HCT116 (cell line): ENCODE measurements around the gene CAMK1D. TPM values are rescaled to one million over a fixed set of nuclear protein-coding genes. Genes with fewer than 3 reads are reported as not detected.

Source experiments
- ATAC-seq: fragments of 200-7000 bp; cut with Tn5 transposase; 2 replicates; pipeline ENCODE4 v1.9.1; 2020; ENCODE audit warnings: mild to moderate bottlenecking, moderate library complexity
- BruUV-seq: library from RNA; stranded (reverse); fragments of 400-500 nt; replicated peaks from 2 replicates; lab custom pipeline; 2021; lab: Mats Ljungman, UMichigan
- CTCF ChIA-PET: fragments of 300-600 bp; sonication (Branson Sonifier 250); formaldehyde crosslinking; loops from one replicate; lab custom pipeline; 2021; ENCODE audit warnings: antibody characterized with exemption; lab: Charles Lee
- POLR2A ChIA-PET: fragments of 300-600, 350-600 bp; sonication (Branson Sonifier 250); formaldehyde crosslinking; loops from one replicate; lab custom pipeline; 2021; ENCODE audit warnings: antibody characterized with exemption; lab: Charles Lee
- RAD21 ChIA-PET, 2 experiments: fragments of 300-600 bp; sonication (Branson Sonifier 250); formaldehyde crosslinking; loops; one replicate each; lab custom pipeline; 2023; ENCODE audit warnings: low total read pairs in 2 of 2; ENCODE audit not compliant: uncharacterized antibody in 2 of 2, unreplicated experiment in 2 of 2, low non-redundant PET in 1 of 2; lab: Charles Lee
- DNase-seq: peaks from one replicate; pipeline ENCODE4 v3.0.0-alpha.2; 2010; ENCODE audit warnings: low read depth, low spot score
- H2AFZ ChIP-seq: fragments of 200-600 bp; shearing (Covaris generic), sonication (generic); 2 replicates; pipeline ENCODE4 v1.6.1; 2017; ENCODE audit warnings: low read depth, mixed run types, mixed read lengths, antibody characterized with exemption, low read length; ENCODE audit not compliant: poor library complexity, severe bottlenecking
- H3K27ac ChIP-seq: 2 replicates; pipeline ENCODE4 v1.5.1; 2012; ENCODE audit warnings: low read depth, low read length
- H3K27me3 ChIP-seq: fragments of 200-600 bp; sonication (generic); 2 replicates; pipeline ENCODE4 v1.6.1; 2016; ENCODE audit warnings: mixed run types, low read length, mixed read lengths; ENCODE audit not compliant: insufficient read depth
- H3K36me3 ChIP-seq, 2 experiments: fragments of 200-500 bp in 1 of 2; fragments of 200-600 bp in 1 of 2; sonication (Bioruptor generic) in 1 of 2; sonication (generic) in 1 of 2; 2 replicates each; pipeline versions ENCODE4 v1.5.1 to v1.6.1; 2014 to 2016; ENCODE audit warnings: low read length in 2 of 2, inconsistent platforms in 1 of 2, mixed read lengths in 1 of 2, mixed run types in 1 of 2; ENCODE audit not compliant: insufficient read depth in 2 of 2, control insufficient read depth in 1 of 2
- H3K4me1 ChIP-seq, 2 experiments: fragments of 200-600 bp in 1 of 2; sonication (generic) in 1 of 2; 2 replicates each; pipeline versions ENCODE4 v1.5.1 to v1.6.1; 2012 to 2017; ENCODE audit warnings: low read length in 2 of 2, inconsistent platforms in 1 of 2, mild to moderate bottlenecking in 1 of 2, mixed read lengths in 1 of 2, mixed run types in 1 of 2, moderate library complexity in 1 of 2; ENCODE audit not compliant: insufficient read depth in 2 of 2, control insufficient read depth in 1 of 2
- H3K4me2 ChIP-seq: fragments of 200-600 bp; sonication (generic); 2 replicates; pipeline ENCODE4 v1.6.1; 2017; ENCODE audit warnings: mixed run types, low read length, mixed read lengths
- H3K4me3 ChIP-seq, 2 experiments: fragments of 200-600 bp in 1 of 2; sonication (generic) in 1 of 2; replicated peaks in 1 of 2; 2 replicates each; pipeline ENCODE4 v1.5.1; 2011 to 2016; ENCODE audit warnings: low read length in 2 of 2, control low read depth in 1 of 2, low read depth in 1 of 2, mild to moderate bottlenecking in 1 of 2, mixed read lengths in 1 of 2, mixed run types in 1 of 2
- H3K79me2 ChIP-seq: fragments of 200-600 bp; sonication (generic); 2 replicates; pipeline ENCODE4 v1.6.1; 2017; ENCODE audit warnings: mild to moderate bottlenecking, mixed run types, low read length, moderate library complexity, mixed read lengths; ENCODE audit not compliant: insufficient read depth
- H3K9ac ChIP-seq: fragments of 200-600 bp; sonication (generic); 2 replicates; pipeline ENCODE4 v1.6.1; 2016; ENCODE audit warnings: low read length, mixed read lengths
- H3K9me2 ChIP-seq: fragments of 200-600 bp; sonication (generic), shearing (Covaris generic); 2 replicates; pipeline ENCODE4 v1.6.1; 2017; ENCODE audit warnings: mixed run types, mild to moderate bottlenecking, moderate library complexity; ENCODE audit not compliant: insufficient read depth
- H3K9me3 ChIP-seq, 2 experiments: fragments of 200-500 bp in 1 of 2; fragments of 200-600 bp in 1 of 2; sonication (Bioruptor generic) in 1 of 2; sonication (generic) in 1 of 2; 2 replicates each; pipeline ENCODE4 v1.6.1; 2014 to 2017; ENCODE audit warnings: low read length in 2 of 2, mixed read lengths in 2 of 2, inconsistent platforms in 1 of 2, low read depth in 1 of 2, mild to moderate bottlenecking in 1 of 2, mixed run types in 1 of 2, moderate library complexity in 1 of 2; ENCODE audit not compliant: control insufficient read depth in 1 of 2, insufficient read depth in 1 of 2
- H4K20me1 ChIP-seq: fragments of 200-600 bp; sonication (generic), shearing (Covaris generic); 2 replicates; pipeline ENCODE4 v1.6.1; 2017; ENCODE audit warnings: mixed run types, mild to moderate bottlenecking, moderate library complexity; ENCODE audit not compliant: insufficient read depth
- ATF3 ChIP-seq: IDR thresholded peaks from 2 replicates; pipeline ENCODE4 v1.6.1; 2012
- CBX3 ChIP-seq: IDR thresholded peaks from 2 replicates; pipeline ENCODE4 v1.6.1; 2012; ENCODE audit warnings: low read depth
- CEBPB ChIP-seq: IDR thresholded peaks from 2 replicates; pipeline ENCODE4 v1.6.1; 2012; ENCODE audit warnings: low read depth
- CTCF ChIP-seq, 3 experiments: fragments of 200-600 bp in 1 of 3; sonication (generic) in 1 of 3; IDR thresholded peaks in 2 of 3; conservative IDR thresholded peaks in 1 of 3; 2 replicates each; pipeline ENCODE4 v1.5.1; 2012 to 2017; ENCODE audit warnings: low read depth in 2 of 3, low read length in 2 of 3, antibody characterized with exemption in 1 of 3, borderline replicate concordance in 1 of 3, control low read depth in 1 of 3, mild to moderate bottlenecking in 1 of 3, mixed read lengths in 1 of 3, mixed run types in 1 of 3, moderate library complexity in 1 of 3; ENCODE audit not compliant: insufficient read depth in 1 of 3
- EGR1 ChIP-seq: IDR thresholded peaks from 2 replicates; pipeline ENCODE4 v1.6.1; 2012; ENCODE audit warnings: low read depth
- EZH2 ChIP-seq: fragments of 200-600 bp; sonication (generic); IDR thresholded peaks from 2 replicates; pipeline ENCODE4 v1.6.1; 2017; ENCODE audit warnings: antibody characterized with exemption, mixed run types
- FOSL1 ChIP-seq: IDR thresholded peaks from 2 replicates; pipeline ENCODE4 v1.6.1; 2012; ENCODE audit warnings: low read depth
- JUND ChIP-seq: IDR thresholded peaks from 2 replicates; pipeline ENCODE4 v1.6.1; 2012
- MAX ChIP-seq: IDR thresholded peaks from 2 replicates; pipeline ENCODE4 v1.6.1; 2012
- POLR2A ChIP-seq: IDR thresholded peaks from 2 replicates; pipeline ENCODE4 v1.7.0; 2011; ENCODE audit warnings: borderline replicate concordance; ENCODE audit not compliant: insufficient read depth, insufficient read length; ENCODE audit errors: extremely low read depth
- POLR2AphosphoS5 ChIP-seq: IDR thresholded peaks from 2 replicates; pipeline ENCODE4 v1.6.1; 2011; ENCODE audit warnings: mild to moderate bottlenecking, low read depth, low read length, moderate library complexity
- REST ChIP-seq: IDR thresholded peaks from 2 replicates; pipeline ENCODE4 v1.6.1; 2012; ENCODE audit warnings: low read depth
- SIN3A ChIP-seq: IDR thresholded peaks from 2 replicates; pipeline ENCODE4 v1.6.1; 2012; ENCODE audit warnings: low read depth
- SP1 ChIP-seq: IDR thresholded peaks from 2 replicates; pipeline ENCODE4 v1.6.1; 2012; ENCODE audit warnings: low read depth
- SRF ChIP-seq: IDR thresholded peaks from 2 replicates; pipeline ENCODE4 v1.6.1; 2012; ENCODE audit warnings: low read depth
- TCF7L2 ChIP-seq: IDR thresholded peaks from 2 replicates; pipeline ENCODE4 v1.7.0; 2011; ENCODE audit warnings: borderline replicate concordance, inconsistent platforms; ENCODE audit not compliant: insufficient read depth, insufficient read length; ENCODE audit errors: extremely low read depth
- YY1 ChIP-seq: IDR thresholded peaks from 2 replicates; pipeline ENCODE4 v1.6.1; 2011; ENCODE audit warnings: low read length, low read depth, moderate library complexity, mild to moderate bottlenecking; ENCODE audit not compliant: insufficient replicate concordance; ENCODE audit errors: extremely low read depth
- ZBTB33 ChIP-seq: IDR thresholded peaks from 2 replicates; pipeline ENCODE4 v1.6.1; 2011; ENCODE audit warnings: mild to moderate bottlenecking, low read length, moderate library complexity; ENCODE audit not compliant: insufficient replicate concordance; ENCODE audit errors: extremely low read depth
- ZFX ChIP-seq: fragments of 450-650 bp; IDR thresholded peaks from 2 replicates; pipeline ENCODE4 v1.6.1; 2017
- ZNF274 ChIP-seq: fragments of 200-500 bp; sonication (Bioruptor generic); IDR thresholded peaks from 2 replicates; pipeline ENCODE4 v1.6.1; 2014; ENCODE audit warnings: mild to moderate bottlenecking, low read depth, low read length, inconsistent platforms
- intact Hi-C: fragments of 100-400 bp; cut with micrococcal nuclease; formaldehyde crosslinking; loops from 2 replicates; pipeline ENCODE4 v1.10.0; 2022
- total RNA-seq: library from RNA; stranded (reverse); gene quantifications from one replicate; pipeline ENCODE4 v1.2.1, GENCODE V29; 2021; ENCODE audit not compliant: unreplicated experiment

Gene CAMK1D
- total RNA-seq, 1 experiment from 2014 or later: 9.6 TPM

- BruUV-seq: no TSS peak
These were observed 348.4 kb downstream of the CAMK1D start for GRCh38 chr10:12697764-12698163.

More at GRCh38 chr10:12697764-12698163, 348.4 kb downstream of the CAMK1D start:
- DNase-seq (no peak), ATAC-seq (no peak)
- H3K9me3 ChIP-seq: no peaks in the 10 kb centered on the region
- H2AFZ ChIP-seq: no peak overlapping the region
- intact Hi-C loops: no loop called here
- H3K27ac ChIP-seq: no peak overlapping the region
- H3K4me1 ChIP-seq: peaks cover 0 to 5% of the 10 kb centered on the region in 2 experiments; a peak in 1 of 4 replicates
- H3K9ac ChIP-seq: no peak overlapping the region
- no peak overlapping the region for H3K4me2 ChIP-seq
- no peak overlapping the region for H3K4me3 ChIP-seq
- H3K27me3 ChIP-seq: no peaks in the 10 kb centered on the region
- CTCF ChIA-PET: no interaction called here
- POLR2A ChIA-PET: no interaction called here
- no peaks in the 10 kb centered on the region; the same call in 1 of the 2 replicates for H3K9me2 ChIP-seq
- no peaks in the 10 kb centered on the region for H4K20me1 ChIP-seq
- no peaks in the 10 kb centered on the region for H3K36me3 ChIP-seq
- no peaks in the 10 kb centered on the region for H3K79me2 ChIP-seq
- RAD21 ChIA-PET: no interaction called here
- TF ChIP-seq EZH2 (no peak), CEBPB (no peak), CTCF (IDR thresholded peaks at IDR 0.05 in 2 of 3, conservative IDR thresholded peaks at IDR 0.05 in 1 of 3; ENCODE audit: borderline replicate concordance in 1 of 3, insufficient read depth in 1 of 3, low read depth in 2 of 3, low read length in 2 of 3) (no peak), POLR2A (no peak), REST (no peak), MAX (no peak), ZNF274 (no peak), ZBTB33 (no peak), CBX3 (no peak), TCF7L2 (no peak), JUND (no peak), POLR2AphosphoS5 (no peak), YY1 (no peak), ATF3 (no peak), SIN3A (no peak), EGR1 (no peak), ZFX (no peak), FOSL1 (no peak), SP1 (no peak), SRF (no peak)
- TF ChIP-seq, all 23 proteins: peak for 0
